ENCODE measurements around the gene SULT4A1.

Gene SULT4A1

DNA sequence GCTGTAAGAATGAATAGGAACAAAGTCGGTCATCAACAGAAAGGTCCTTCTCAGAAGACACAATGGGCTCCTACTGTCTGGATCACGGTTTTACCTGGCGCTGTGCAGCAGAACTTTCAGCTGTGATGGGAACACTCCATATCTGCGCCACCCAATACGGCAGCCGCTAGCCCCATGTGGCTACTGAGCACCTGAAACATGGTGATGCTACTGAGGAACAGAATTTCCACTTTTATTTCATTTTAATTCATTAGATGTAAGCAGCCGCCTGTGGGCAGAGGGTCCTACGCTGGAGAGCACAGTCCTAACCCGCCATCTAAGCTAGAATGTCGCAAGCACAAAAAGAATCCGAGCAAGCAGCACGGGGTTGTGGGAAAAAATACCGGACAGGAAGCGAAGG, 2.7 kb downstream of the SULT4A1 start:
- DNase-seq: no peak

DNA sequence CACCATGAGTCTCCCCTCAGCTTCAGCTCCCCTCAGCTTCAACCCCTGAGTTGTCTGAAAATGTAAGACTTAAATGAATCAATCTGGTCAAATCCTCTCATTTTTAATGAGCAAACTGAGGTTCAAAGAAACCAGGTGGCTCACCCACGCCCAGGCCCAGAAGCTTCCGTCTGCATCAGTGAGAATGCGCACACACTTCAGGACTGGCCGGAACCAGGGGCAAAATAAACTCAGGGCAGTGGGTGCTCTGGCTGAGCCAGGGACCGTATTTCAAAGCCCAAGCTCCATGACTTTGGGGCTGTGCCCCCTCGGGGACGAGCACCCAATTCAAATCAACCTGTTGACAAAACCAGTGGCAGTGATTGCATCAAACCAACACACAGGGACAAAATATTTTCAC, 3.1 kb downstream of the SULT4A1 start:
- no peak for DNase-seq

DNA sequence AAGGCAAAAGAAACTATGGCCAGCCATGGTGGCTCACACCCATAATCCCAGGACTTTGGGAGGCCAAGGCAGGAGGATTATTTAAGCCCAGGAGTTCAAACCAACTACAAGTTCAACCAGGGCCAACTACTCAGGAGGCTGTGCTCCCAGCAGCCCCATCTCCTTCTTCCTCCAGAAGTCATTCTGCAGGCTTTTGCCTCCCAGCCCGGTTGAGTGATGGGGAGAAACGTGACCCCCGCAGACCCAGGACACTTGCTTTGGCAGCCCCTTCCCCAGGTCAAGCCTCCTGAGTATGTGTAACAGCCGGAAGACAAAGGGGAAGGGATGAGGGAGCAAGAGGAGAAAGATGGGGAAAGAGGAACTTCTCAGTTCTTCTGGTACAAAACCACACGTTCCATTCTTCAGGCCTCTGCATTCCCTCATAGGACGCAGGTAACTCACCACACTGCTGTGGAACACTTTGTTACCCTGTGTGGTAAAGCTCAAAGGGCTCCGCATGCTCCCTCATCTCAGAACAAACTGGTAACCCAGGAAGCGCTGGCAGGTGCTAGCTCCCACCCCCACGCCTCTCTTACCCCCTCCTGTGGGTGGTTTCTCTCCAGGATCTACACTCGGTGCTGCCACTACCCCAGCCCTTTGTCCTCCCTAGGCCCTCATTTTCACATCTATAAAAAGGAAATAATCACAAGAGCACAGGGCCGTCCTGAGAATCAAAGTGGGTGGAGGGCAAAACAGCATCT, 4.0 kb downstream of the SULT4A1 start:
- no peak for DNase-seq

DNA sequence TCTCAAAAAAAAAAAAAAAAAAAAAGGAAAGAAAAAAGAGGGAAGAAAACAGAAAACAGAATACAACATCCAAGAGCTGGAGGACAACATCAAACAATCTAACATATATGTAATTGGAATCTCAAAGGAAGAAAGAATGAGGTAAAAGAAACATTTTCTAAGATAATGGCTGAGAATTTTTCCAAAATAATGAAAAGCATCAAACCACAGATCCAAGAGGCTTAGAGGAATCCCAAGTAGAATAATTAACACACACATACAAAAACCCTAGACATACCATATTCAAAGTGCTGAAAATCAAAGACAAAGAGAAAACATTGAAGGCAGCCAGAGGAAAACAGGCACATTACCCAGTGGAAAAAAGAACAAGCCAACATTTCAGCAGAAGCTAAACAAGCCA, 4.9 kb downstream of the SULT4A1 start:
- DNase-seq: no peak

DNA sequence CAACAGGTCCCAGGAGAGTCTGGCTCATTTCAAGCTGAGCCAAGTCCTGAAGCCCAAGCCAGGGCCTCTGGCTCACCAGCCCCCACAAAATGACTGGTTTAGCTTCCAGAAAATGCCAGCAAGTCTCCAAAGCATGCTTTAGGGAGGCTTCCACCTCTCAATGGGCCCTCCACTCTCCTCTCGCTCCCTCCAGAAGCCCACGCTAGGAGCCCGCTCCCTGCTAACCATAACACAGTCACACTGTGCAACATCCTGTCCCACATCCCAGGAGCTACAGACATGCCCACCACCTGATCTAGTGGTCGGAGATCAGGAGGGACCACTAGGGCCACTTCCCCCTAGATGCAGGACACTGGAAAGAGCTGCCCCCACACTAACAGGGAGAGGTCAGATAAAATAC, 6.9 kb downstream of the SULT4A1 start:
- DNase-seq: no peak

DNA sequence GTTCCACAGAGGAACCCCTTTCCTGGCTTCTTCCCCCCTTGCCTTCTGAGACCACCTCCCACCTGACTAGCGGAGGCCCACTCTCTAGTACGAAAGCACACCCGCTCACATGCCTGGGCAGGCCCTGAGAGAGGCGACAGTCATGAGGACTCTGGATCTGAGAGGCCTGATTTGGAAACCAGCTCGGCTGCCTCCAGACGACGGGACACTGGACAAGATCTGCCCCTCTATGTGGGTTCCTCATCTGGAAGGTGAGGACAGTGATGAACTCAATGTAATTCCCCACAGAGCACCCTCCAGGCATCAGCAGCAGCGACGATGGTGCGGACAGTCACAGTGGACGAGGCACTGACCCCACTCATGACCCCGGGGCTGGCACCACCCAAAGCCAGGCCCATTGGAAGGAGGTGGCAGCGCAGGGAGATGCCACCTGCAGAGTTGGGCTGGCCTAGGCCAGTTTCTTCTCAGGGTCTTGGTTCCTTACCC, 7.5 kb downstream of the SULT4A1 start:
- DNase-seq: no peak

DNA sequence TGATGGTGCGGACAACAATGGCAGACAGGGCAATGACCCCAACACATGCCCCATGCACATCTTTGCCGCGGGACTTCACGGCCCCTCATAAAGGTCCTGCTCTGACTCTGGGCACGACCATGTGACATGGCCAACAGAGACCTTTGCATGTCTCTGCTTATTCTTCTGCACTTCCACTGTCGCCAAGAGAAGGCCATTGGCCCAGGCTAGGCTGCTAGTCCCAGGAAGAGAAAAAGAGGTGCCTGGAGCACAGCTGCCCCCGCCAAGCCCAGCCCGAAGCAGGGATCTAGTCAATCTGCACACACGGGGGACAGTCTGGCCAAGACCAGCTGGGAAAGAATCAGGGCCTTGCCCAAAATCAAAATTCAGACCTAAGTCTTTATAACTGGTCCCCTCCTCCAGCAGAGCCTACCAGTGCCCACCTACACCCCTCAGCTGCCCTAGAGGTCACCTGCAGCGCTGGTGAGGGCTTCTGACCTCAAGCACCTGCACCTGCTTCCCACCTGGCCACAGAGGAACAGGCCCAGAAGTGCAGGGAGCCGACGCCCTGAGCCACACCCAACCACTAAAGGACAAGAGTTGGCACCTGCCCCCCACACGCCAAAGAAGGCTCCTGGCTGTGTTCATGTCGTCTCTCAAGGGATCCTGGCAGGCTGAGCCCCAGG, 8.1 kb downstream of the SULT4A1 start:
- no peak for DNase-seq

DNA sequence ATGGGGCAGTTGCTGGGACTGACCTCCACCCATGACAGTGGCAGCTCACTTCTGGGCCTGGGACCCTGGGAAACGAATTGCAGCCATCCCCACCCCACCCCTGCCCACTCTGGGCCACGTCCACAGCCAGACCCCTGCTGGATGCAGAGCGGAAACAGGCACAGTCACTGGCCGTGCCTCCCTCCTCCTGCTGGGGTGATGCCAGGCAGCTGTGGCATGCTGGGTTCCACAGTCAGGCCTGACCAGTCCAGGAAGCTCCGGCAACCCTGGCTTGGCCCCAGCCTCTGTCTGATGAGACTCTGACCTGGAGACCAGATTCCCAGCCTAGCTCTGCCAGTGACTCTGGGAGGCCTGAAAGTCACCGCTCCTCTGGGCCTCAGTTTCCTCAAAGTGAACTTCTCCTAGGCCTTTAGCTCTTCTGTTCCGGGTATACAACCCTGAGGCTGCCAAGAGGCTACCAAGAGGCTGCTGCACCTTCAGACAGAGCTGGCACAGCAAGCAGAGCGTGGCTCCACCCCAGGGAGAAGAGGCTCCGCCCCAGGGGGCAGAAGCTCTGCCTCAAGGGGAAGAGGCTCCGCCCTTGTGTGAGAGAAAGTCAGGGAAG, 8.9 kb downstream of the SULT4A1 start:
- DNase-seq: no peak

DNA sequence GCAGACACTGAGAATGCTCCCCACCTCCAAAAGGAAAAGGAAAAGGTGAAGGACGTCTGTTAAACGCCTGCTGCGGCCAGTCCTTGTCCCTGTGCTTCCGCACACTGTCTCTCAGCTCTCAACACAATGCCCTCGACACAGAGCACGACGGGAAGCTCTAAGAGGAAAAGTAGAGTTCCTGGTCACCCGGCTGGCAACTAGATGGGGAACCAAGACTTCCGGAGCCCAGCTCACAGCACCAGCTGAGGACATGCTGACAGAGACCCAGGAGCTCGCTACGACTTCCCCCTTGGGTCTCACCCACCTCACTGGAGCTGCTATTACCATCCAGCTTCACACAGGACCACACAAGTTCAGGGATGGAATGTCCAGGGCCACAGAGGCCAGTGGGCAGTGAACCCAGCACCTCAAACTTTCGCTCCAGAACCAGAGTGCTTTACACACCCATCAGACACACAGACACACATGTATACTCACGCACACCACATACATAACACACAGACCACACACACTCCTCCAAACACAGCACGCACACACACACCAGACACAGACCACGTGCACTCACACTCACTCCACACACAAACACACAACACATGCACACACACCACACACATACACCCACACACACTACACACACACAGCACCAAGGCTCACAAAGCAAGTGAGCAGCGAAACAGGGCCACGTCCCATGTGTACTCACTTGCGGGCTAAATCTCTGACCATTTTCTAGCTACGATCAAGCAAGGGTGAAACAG, 9.6 kb downstream of the SULT4A1 start:
- DNase-seq: no peak

DNA sequence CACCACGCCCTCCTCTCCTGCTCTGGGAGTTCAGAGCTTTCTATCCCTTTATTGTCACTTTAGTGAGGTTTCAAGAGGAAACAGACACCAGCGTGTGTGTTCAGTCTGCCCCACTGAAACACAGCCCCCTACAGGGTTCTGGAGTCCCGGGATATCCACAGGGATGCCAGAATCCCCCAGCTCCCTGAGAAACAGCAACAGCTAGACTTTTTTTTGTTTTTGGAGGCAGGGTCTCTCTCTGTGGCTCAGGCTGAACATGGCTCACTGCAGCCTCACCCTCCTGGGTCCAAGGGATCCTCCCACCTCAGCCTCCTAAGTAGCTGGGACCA, 10.4 kb downstream of the SULT4A1 start:
- DNase-seq: no peak

DNA sequence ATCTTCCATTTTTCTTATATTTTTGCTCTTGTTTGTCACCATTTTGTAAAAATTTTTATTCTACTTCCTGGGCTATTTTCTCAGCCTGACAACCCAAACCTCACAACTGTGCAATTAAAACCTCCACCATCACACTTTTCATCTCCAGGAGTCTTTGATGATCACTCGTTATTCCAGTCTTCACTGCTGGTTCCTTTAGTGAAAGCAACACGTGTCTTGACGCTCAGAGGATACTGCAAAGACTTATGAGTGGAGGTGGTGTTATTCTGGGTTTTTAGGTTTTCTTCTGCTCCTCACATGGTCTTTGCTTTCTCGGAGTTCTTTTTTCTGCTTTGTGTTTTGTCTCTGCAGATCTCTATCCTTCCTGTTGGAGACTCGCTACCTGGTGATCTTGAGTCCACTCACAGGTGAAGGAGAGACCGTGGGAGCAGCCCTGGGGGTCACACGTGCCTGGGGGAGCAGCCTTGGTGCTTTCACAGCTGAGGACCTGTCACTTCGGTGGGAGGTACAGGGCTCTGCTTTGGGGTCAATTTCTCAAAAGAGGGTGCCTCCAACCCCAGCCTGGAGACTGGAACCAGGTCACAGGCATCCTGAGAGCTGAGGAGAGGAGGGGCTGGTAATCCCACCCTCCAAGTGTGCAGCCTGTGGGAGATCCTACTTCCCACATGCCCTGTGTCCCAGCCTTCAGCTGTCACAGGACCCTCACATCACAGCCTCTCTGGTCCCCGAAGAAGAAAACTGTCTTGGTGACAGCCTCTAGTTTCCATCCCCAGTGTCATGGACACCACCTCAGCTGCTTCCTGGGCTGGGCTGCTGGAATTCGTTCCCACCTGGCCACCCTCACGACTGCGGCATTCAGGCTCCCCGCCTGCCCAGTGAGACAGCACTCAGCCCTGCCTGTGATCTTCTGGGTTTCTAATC, 11.0 kb downstream of the SULT4A1 start:
- no peak for DNase-seq

DNA sequence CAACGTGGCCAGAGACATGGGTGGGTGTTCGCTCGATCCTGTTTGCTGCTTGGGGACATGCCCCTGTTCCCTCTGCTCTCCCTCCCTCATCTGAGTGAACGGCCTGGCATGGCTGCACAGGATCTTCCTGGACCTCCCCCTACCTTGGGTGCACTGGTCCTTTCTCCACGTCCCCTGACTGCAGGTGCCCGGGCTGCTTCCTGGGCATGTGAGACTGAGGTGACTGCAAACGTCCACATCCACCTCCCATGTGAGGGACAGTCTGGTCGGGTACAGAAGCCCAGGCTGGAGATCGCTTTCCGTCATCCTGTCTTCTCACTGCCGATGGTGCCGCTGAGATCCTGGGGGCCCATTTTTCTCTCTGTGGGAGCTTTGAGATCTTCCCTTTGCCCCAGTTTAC, 11.8 kb downstream of the SULT4A1 start:
- no peak for DNase-seq

DNA sequence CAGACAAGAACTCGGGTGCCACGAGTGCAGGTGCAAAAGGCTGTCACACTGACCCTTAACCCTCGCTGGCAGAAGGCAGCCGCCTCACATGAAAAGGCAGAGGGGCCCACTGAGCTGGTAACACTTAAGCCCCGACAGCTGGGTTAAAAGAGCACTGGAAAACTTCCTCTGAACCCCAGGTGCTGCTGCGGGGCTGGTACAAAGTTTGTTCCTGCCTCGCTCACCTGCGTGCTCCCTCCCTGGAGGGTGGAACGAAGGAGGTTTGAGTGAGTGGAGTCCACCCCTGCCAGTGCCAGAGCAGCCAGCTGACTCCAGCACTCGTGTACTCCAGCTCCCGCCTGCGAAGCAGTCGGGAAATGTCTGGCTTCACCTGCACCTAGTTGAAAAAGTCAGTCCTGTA, 12.6 kb downstream of the SULT4A1 start:
- no peak for DNase-seq

DNA sequence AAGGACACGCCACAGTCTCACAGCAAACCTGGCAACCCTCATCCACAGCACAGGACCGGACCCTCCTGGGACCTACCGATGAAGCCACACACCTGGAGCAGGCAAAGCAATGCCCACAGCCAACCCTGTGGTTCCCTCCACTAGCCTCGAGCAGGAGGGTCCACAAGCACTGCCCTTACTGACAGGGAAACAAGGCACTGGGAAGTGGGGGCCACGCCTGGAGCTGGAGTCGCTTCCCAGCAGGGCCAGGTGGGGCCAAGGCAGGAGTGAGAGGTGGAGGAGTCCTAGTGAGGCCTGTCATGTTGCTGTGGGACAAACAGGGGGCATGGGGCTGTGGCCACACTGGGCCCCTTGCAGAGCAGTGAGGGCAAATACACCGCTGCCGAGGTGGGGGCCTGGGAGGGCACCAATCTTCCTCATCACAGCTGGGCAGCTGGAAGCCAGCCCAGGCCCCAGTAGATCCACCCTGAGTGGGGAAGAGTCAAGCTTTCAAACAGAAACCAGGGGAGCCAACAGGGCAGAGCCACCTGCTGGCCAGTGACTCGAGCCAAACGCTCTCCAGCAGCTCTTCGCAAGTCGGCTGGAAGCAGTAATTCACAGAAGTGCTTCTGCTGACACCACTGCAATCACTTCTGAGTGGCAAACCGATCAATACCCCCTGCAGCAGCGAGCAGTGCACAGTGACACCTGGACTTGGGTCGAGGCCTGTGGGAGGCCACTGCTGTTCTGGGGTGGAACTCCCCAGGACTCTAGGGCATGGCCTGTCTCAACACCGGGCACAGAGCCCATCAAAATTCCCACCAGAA, 13.7 kb downstream of the SULT4A1 start:
- DNase-seq: no peak

DNA sequence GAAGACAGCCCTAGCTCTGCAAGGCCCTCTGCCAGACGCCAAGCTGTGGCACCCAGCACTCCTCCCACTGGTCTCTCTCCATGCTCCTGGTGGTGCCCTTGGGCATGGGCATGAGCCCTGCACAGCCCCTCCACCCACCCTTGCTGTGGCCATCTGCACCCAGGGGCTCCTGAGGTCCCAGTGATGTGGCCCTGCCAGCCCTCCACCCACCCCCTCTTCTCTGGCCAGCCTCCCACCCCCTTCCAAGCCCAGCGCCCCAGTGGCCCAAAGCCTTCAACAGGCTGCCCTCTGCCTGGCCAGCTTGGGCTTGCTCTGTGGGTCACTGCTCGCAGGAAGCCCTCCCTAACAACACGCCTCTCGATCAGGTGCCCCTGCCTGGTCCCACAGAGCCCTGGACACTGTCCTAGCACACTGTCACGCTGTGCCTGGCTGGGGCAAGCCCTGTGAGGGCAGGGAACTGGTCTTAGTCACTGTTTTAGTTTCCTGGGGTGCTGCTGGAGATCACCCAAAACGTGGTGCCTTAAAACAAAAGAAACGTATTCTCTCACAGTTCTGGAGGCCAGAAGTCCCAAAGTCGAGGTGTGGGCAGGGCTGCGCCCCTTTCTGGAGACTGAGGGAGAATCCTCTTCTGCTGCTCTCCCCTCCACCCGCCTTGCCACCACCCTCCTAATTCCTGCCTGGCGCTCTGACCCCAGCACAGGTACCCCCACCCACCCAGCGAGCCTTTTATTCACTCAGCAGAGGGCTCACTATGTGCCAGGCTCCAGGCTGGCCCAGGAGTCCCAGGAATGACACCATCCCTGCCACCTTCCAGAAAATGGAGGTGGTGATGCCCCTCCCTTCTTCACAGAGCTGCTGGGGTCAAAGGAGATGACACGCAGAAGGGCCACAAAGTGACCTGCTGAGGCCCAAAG, 14.7 kb downstream of the SULT4A1 start:
- DNase-seq: no peak

DNA sequence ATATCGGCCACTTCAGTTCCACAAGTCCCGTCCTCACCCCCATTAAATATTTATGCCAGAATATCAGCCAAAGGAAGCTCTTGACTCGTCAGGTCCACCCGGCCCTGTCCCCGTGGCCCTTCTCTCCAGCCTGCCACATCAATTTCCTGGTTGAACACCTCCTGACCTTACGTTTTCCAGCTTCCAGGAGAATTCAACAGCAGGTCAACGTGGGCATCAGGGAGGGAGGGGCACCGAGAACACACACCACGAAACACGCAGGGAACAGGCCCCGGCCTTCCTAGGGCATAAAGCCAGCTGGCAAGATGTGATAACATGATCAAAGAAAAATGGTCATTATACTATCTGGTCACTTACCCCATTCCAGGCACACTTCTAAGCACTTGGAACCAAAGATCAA, 15.3 kb downstream of the SULT4A1 start:
- no peak for DNase-seq

DNA sequence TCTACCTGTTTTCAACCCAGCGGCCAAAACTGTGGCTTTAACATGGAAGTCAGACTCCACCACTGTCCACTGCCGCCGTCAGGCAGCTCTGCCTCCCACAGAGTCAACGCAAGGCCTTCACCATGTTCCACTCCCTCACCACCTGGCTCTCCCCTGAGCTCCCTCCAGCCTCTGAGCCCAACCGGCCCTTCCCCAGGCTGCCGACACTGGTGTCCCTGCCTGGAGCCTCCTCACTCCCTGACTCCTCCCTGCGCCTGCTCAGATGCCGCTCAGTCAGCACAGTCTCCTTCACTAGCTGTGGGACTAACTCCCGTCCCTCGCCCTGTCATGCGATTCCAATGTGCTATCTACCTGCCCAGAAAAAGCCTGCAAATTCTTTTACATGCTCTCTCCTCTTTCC, 16.3 kb downstream of the SULT4A1 start:
- DNase-seq: no peak

DNA sequence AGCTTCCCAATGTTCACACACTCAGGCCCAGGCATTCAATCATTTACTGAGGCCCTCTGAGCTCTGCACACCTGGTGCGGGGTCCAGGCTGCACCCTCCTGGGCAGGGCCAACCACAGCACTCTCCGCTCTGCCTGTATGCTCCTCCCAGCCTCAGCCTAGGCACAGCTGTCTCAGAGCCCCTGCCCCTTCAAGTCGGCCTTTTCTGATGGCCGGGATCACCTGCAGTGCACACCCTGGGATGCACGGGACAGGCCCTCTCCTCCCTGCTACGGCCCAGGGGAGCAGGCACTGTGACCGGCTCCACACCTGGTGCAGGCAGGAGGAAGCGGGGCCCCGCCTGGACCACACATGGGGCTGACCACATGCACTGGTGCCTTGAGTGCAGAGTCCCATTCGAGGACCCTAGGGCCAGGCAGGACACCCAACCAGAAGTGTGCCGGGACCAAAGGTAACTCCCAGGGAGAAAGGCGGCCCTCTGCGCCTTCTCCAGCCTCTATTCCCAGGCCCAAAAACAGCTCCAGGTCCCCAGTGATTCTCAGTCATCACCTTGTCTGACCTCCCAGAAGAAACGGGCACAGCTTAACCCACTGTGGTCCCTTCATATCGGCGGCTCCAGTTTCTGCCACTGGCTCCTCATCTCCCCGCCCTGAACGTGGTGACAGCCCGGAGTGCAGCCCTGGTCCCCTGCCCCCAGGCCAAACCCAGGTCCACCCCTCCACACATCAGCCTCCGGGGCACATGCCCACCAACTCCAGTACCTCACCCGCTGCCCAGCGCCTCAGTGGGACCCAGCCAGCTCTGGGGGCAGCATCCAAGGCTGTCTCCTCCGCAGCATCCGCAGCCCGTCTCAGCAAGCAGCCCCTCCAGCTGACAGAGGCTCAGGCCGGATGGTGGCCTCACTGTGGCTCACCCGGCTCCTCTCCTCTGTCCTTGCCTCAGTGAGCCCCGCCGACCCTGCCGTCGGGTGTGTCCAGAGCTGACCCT, 17.5 kb downstream of the SULT4A1 start:
- DNase-seq: no peak
